Memory B cell (primary cell): Measurements from ENCODE around the gene CAMK1D.

Source experiments
- ATAC-seq: fragments of 150-1000 bp; cut with Tn5 transposase; 2 replicates; pipeline ENCODE4 v1.10.0; 2021; ENCODE audit warnings: low read depth, mild to moderate bottlenecking, moderate library complexity
- DNase-seq, 2 donors: peaks; one replicate each; pipeline ENCODE4 v3.0.0; 2022; ENCODE audit warnings: low spot score in 2 of 2
- H3K27ac Mint-ChIP-seq: one replicate; pipeline ENCODE4 v1.8.0; 2022; ENCODE audit warnings: mild to moderate bottlenecking, moderate library complexity, mixed read lengths
- H3K27me3 Mint-ChIP-seq: one replicate; pipeline ENCODE4 v1.8.0; 2022; ENCODE audit warnings: mixed read lengths
- H3K36me3 Mint-ChIP-seq: one replicate; pipeline ENCODE4 v1.8.0; 2022; ENCODE audit warnings: mild to moderate bottlenecking, mixed read lengths
- H3K4me1 Mint-ChIP-seq: one replicate; pipeline ENCODE4 v1.8.0; 2022; ENCODE audit warnings: mixed read lengths
- H3K4me3 Mint-ChIP-seq: one replicate; pipeline ENCODE4 v1.8.0; 2022; ENCODE audit warnings: mild to moderate bottlenecking, moderate library complexity, mixed read lengths
- H3K9me3 Mint-ChIP-seq: one replicate; pipeline ENCODE4 v1.8.0; 2022; ENCODE audit warnings: mixed read lengths

Gene CAMK1D

GRCh38 chr10:12757351-12757750 is 408.0 kb downstream of the CAMK1D start:
- Mint-ChIP-seq H3K9me3 (no peaks in the 10 kb centered on the region), H3K27ac (no peak overlapping the region)
- no peak for ATAC-seq

DNA sequence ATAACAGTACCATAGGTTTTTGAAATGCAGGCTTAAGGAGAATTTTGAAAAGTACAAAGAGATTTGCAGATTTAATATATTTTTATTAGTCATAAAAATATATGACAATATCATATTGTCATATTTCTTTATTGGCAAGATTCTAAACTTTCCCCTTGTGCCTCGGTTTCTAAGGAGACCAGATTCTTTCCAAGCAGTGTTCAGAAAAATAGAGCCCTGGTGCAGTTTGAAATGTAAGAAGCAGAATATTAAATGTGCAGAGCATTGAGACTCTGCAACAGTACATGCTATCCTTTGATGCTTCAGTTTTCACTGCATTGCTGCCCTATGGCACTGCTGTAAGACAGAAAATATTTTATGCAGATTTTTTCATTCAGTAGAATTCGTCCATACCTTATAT is 408.9 kb downstream of the CAMK1D start:
- no peak for ATAC-seq
- H3K9me3 Mint-ChIP-seq, result no peaks in the 10 kb centered on the region
- no peak for DNase-seq
- peak overlapping the region; percentile 76 for H3K27ac Mint-ChIP-seq
- no peak overlapping the region for H3K4me3 Mint-ChIP-seq
- H3K27me3 Mint-ChIP-seq, result no peaks in the 10 kb centered on the region
- peaks cover 6% of the 10 kb centered on the region for H3K4me1 Mint-ChIP-seq
- H3K36me3 Mint-ChIP-seq, result peaks cover 35% of the 10 kb centered on the region

More at GRCh38 chr10:12757351-12757750, 408.0 kb downstream of the CAMK1D start:
- no peaks in the 10 kb centered on the region for H3K27me3 Mint-ChIP-seq
- no peak overlapping the region for H3K4me3 Mint-ChIP-seq
- peaks cover 6% of the 10 kb centered on the region for H3K4me1 Mint-ChIP-seq
- DNase-seq, result no peak
- H3K36me3 Mint-ChIP-seq, result peaks cover 30% of the 10 kb centered on the region

DNA sequence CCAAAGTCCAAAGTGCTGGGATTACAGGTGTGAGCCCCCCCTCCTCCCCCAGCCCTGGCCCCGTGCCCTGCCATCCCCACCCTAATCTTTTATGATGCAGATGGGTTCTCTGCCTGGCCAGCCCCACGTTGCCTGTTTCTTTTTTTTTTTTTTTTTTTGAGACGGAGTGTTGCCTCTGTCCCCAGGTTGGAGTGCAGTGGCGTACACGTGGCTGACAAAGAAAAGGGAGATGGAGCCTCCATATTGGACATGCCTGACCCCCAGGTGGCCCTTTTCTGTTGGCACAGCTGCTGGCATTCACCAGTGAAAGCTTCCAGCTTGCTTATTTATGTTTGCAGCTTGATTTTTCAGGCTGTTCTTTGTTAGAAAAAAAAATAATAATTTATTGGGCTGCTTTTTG is 416.9 kb downstream of the CAMK1D start:
- no peak for ATAC-seq
- Mint-ChIP-seq H3K36me3 (peaks cover 28% of the 10 kb centered on the region), H3K27me3 (no peaks in the 10 kb centered on the region), H3K9me3 (no peaks in the 10 kb centered on the region), H3K27ac (no peak overlapping the region), H3K4me3 (no peak overlapping the region), H3K4me1 (peaks cover 4% of the 10 kb centered on the region)
- DNase-seq, result no peak

GRCh38 chr10:12768156-12769100 is 419.1 kb downstream of the CAMK1D start:
- H3K9me3 Mint-ChIP-seq, result no peaks in the 10 kb centered on the region
- no peaks in the 10 kb centered on the region for H3K27me3 Mint-ChIP-seq
- DNase-seq, result no peak
- peaks cover 19% of the 10 kb centered on the region for H3K4me1 Mint-ChIP-seq
- H3K4me3 Mint-ChIP-seq, result no peak overlapping the region
- H3K36me3 Mint-ChIP-seq, result peaks cover 26% of the 10 kb centered on the region
- ATAC-seq, result no peak
- no peak overlapping the region for H3K27ac Mint-ChIP-seq

DNA sequence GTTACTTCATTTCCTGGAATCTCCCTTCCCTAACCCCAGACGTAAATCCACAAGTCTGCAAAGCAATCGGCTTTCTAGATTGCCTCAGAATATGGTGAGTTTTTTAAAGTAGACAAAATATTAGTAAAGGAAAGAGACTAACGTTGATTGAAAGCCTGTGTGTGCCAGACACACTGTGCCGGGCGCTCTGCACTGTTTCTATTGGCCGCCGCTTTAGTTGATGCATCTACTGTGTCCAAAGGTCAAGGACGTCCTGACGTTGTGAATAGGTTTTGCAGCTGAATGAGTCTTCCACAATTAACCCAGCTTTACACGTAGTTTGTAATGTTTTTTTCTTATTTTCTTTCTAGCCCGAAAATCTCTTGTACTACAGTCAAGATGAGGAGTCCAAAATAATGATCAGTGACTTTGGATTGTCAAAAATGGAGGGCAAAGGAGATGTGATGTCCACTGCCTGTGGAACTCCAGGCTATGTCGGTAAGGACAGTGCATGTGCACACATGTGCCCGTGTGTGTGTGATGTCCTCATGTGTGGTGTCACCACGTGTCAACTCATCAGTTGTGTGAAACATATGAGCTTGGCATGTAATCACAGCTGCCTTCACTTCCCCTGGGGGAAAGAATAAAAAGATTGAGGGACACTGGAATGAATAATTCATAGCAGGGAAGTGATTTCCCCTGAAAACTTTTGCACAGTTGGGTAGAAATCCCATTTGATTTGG is 420.1 kb downstream of the CAMK1D start:
- H3K9me3 Mint-ChIP-seq, result no peaks in the 10 kb centered on the region
- DNase-seq, result no peak
- ATAC-seq, result no peak
- H3K36me3 Mint-ChIP-seq, result peaks cover 28% of the 10 kb centered on the region
- H3K4me3 Mint-ChIP-seq, result no peak overlapping the region
- H3K27me3 Mint-ChIP-seq, result no peaks in the 10 kb centered on the region
- no peak overlapping the region for H3K27ac Mint-ChIP-seq
- H3K4me1 Mint-ChIP-seq, result peaks cover 22% of the 10 kb centered on the region

DNA sequence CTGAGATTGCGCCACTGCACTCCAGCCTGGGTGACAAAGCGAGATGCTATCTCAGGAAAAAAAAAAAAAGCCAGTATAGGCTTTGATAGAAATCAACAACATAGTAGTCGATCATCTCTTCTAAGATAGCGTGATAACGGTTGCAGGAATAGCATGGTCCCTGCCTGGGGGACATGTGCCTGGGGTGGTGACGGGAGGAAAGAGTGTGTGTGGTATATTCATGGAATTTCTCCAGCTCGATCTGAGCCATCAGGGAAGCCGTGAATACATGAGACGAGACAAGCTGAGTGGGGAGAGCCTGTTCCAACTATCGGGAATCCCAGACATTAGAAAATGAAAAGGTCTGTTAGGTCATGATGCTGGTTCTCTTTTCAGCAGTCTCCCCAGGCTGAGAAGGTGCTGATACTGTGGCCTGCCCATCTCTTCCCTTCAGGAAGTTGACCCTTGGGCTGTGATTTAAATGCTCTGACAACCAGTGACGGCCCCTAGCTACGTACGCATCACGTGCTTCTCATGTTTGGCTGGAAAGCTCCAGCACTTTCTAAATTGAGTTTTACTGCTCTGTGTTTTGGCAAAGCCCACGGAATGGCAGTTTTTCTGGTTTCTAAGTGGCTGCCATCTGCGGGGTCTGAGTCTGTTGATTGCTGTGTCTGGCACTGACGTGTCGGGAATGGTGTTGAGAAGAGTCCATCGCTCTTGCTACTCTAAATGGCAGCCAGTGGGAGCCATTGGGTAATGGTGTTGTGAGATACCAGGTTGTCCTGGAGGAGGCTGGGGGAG is 422.8 kb downstream of the CAMK1D start:
- H3K4me3 Mint-ChIP-seq, result no peak overlapping the region
- H3K9me3 Mint-ChIP-seq, result no peaks in the 10 kb centered on the region
- no peak for ATAC-seq
- H3K36me3 Mint-ChIP-seq, result peaks cover 36% of the 10 kb centered on the region
- DNase-seq, result no peak
- peaks cover 25% of the 10 kb centered on the region for H3K4me1 Mint-ChIP-seq
- no peak overlapping the region for H3K27ac Mint-ChIP-seq
- H3K27me3 Mint-ChIP-seq, result no peaks in the 10 kb centered on the region

DNA sequence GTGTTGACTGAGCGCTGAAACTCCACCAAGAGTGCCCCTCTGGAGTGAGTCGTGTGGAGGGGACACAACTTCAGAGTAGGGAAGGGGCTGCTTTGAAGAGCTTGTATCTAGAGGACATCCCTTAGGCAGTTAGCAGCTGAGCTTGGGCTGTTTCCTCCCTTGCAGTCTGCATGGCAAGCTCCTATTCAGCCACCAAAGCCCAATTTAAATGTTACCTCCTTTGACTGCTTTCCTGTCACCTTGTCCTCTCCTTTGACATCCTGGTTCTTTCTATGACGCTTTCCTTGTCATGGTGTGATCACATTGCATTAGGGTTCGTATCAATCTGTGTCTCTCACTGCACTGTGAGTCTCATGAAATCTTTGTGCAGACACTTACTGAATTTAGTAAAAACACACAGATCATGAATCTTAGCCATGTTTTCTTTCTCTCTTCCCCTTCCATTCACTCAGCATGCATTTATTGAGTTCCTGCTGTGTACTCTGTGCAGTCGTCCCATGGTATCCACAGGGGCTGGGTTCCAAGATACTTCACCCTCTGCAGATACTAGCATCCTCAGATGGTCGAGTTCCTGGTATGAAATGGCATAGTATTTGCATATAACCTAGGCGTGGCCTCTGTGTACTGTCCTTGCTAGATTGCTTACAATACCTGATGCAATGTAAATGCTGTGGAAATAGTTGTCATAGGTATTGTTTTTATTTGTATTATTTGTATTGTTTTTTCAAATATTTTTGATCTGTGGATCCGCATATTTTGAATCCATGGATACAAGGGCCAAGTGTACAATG is 423.6 kb downstream of the CAMK1D start:
- H3K4me1 Mint-ChIP-seq, result peaks cover 25% of the 10 kb centered on the region
- H3K27me3 Mint-ChIP-seq, result no peaks in the 10 kb centered on the region
- no peak for ATAC-seq
- H3K36me3 Mint-ChIP-seq, result peaks cover 37% of the 10 kb centered on the region
- no peak for DNase-seq
- no peak overlapping the region for H3K4me3 Mint-ChIP-seq
- H3K9me3 Mint-ChIP-seq, result no peaks in the 10 kb centered on the region
- H3K27ac Mint-ChIP-seq, result peak overlapping the region; percentile 51

DNA sequence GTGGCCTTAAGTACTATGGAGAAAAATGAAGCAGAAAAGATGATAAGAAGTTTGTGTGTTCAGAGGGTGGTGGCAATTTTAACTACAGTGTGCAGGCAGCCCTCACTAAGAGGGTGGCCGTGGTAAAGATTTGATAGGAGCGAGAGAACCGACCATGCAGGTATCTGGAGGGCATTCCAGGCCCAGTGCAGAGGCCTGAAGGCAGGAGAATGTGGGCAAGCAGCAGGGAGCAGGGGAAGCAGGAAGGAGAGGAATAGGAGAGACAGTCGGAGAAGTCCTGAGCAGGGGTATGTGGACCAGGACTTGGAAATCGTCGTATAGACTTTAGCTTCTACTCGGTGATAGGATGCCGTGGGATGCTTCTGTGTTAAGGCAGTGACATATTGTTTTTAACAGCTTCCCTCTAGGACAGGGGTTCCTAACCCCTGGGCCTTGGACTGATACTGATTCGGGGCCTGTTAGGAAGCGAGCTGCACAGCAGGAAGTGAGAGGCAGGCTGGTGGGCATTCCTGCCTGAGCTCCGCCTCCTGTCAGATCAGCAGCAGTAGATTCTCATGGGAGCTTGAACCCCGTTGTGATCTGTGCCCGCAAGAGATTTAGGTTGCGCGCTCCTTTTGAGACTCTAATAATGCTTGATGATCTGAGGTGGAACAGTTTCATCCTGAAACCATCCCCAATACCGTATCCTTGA is 425.0 kb downstream of the CAMK1D start:
- Mint-ChIP-seq H3K4me3 (no peak overlapping the region), H3K27ac (no peak overlapping the region)

DNA sequence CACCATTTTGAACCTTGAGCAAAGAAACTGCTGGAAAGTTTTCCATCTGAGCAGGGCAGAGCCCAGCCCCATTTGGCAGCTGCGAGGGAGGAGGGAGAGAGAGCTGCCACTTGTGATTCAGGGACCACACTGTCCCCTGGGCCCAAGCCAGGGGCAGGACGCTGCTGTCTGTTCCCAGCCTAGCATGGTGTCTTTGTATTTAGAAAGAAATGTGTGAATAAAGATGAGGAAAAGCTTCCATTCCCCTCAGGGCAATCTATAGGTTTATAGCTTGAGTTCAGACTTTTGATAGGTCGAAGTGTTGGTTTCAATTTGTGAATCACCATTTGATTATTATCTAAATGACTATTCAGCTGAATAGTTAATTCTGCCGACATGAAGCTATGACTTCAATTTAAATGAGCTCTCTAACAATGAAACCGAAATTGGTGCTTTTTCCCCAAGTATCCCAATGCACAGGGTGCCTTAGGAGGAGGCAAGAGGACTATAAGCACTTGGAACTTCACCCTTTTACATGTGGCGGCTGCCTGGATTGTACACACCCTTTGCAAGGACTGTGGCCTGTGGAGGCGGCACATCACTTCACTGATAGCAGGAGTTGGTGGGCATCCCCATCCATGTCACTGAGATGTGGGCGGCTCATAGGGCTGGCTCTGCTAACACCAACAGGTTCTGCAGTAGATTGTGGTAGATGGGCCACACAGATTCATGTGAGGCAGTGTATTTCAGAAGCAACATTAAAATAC is 428.7 kb downstream of the CAMK1D start:
- Mint-ChIP-seq H3K27me3 (no peaks in the 10 kb centered on the region), H3K4me3 (no peak overlapping the region), H3K4me1 (peaks cover 15% of the 10 kb centered on the region), H3K36me3 (peaks cover 36% of the 10 kb centered on the region), H3K9me3 (no peaks in the 10 kb centered on the region), H3K27ac (peak overlapping the region; percentile 40)
- ATAC-seq (no peak), DNase-seq (no peak)

More for the DNA sequence above, 425.0 kb downstream of the CAMK1D start:
- Mint-ChIP-seq H3K4me1 (peaks cover 25% of the 10 kb centered on the region), H3K9me3 (no peaks in the 10 kb centered on the region), H3K27me3 (no peaks in the 10 kb centered on the region), H3K36me3 (peaks cover 41% of the 10 kb centered on the region)
- ATAC-seq, result no peak
- DNase-seq, result no peak

DNA sequence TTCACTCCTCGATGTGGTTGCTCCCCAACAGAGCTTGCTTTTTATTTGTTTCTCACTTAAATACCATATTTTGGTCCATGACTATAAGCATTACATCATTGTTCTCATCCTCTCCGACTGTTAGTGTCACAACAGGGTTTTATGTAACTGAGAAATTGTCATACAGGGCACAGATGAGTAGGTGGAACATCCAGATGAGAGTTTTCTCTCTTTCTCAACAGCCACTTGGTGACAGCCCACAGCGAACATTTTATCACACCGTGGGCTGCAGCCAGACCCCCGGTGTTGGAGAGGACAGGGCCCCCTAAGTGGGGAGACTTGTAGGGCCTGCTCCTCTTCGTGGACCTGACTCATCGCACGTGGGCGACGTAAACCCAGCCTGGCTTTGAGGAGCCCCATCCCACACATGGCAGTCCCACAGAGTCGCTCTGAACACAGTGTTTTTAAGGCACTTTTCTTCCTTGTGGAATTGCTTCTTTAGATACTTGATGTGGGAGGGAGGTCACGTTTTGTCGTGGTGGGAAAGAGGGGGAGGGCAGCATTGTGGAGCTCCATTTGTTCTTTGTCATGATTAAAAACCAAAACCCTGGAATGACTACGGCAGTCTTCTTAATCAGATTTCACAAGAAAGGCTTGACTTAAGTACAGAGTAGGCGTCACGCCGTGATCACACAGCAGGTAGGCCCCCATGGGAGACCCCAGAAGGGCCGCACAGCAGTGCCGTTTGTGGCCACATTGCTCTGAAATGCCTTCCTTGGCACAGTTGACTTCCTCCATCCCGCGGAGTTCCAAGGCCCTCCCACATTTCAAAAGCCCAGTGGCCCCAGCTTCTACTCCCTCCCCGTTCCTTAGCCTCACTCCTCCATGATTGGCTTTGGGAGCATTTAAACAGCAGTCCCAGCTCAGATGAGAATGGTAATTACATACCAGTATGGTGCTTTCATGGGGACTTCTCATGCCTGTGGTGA is 431.6 kb downstream of the CAMK1D start:
- Mint-ChIP-seq H3K4me1 (peaks cover 7% of the 10 kb centered on the region), H3K27ac (no peak overlapping the region), H3K4me3 (no peak overlapping the region), H3K36me3 (peaks cover 40% of the 10 kb centered on the region), H3K9me3 (no peaks in the 10 kb centered on the region), H3K27me3 (no peaks in the 10 kb centered on the region)
- ATAC-seq, result no peak
- DNase-seq, result no peak

GRCh38 chr10:12781976-12782375 is 432.6 kb downstream of the CAMK1D start:
- Mint-ChIP-seq H3K27me3 (no peaks in the 10 kb centered on the region), H3K4me3 (no peak overlapping the region), H3K36me3 (peaks cover 41% of the 10 kb centered on the region), H3K9me3 (no peaks in the 10 kb centered on the region), H3K4me1 (peaks cover 7% of the 10 kb centered on the region), H3K27ac (peak overlapping the region; percentile 72)
- DNase-seq (no peak), ATAC-seq (no peak)
